Natural killer cell treated with Interleukin-12 subunit alpha and Interleukin-12 subunit beta and Interleukin-15 and Interleukin-18, amount 100 ng/mL, for 72 hours (primary cell): ENCODE measurements around the gene CMIP. TPM values are rescaled to one million over a fixed set of nuclear protein-coding genes. Genes with fewer than 3 reads are reported as not detected.

ENCODE experiments used
- ATAC-seq, 2 donors: fragments of 150-1000 bp; cut with Tn5 transposase in 1 of 2; sonication (Bioruptor Pico), chemical (Tn5 transposase) in 1 of 2; 2 replicates each; pipeline ENCODE4 v1.10.0; 2021
- DNase-seq: peaks from one replicate; pipeline ENCODE4 v3.0.0; 2022; ENCODE audit warnings: low spot score
- H3K27ac Mint-ChIP-seq, 2 donors: 1 replicate in 1 of 2; 2 replicates in 1 of 2; pipeline ENCODE4 v1.8.0; 2022; ENCODE audit warnings: mixed read lengths in 2 of 2, mild to moderate bottlenecking in 1 of 2, moderate library complexity in 1 of 2
- H3K27me3 Mint-ChIP-seq, 2 donors: 1 replicate in 1 of 2; 2 replicates in 1 of 2; pipeline ENCODE4 v1.8.0; 2022; ENCODE audit warnings: mixed read lengths in 2 of 2
- H3K36me3 Mint-ChIP-seq: one replicate; pipeline ENCODE4 v1.8.0; 2022; ENCODE audit warnings: mixed read lengths
- H3K4me1 Mint-ChIP-seq, 2 donors: 1 replicate in 1 of 2; 2 replicates in 1 of 2; pipeline ENCODE4 v1.8.0; 2022; ENCODE audit warnings: low read depth in 2 of 2, mixed read lengths in 2 of 2, mild to moderate bottlenecking in 1 of 2
- H3K4me3 Mint-ChIP-seq: one replicate; pipeline ENCODE4 v1.8.0; 2022; ENCODE audit warnings: mixed read lengths
- H3K9me3 Mint-ChIP-seq: 2 replicates; pipeline ENCODE4 v1.8.0; 2022; ENCODE audit warnings: mixed read lengths
- total RNA-seq, 2 donors: library from RNA; stranded (reverse); gene quantifications; one replicate each; pipeline ENCODE4 v1.2.3, GENCODE V29; 2022

Gene CMIP
- total RNA-seq, 2 donors from 2014 or later: 48.0 to 57.6 TPM

DNA sequence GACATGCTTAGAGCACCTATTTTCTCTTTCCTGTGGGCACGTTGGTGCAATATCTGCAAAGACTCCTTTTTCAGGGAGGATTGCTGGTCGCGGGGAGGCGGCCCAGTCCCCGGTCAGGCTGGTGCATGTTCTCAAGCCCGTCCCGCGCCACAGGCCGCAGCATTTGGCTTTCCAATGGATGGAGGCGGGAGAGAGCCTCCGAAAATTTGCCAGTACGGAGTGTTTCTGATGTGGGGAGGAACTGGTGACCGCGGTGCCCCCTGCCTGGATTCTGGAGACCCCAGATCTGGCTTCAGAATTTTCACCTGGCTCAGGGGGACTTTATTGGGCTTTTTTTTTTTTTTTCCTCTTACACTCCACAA lies 2.3 kb downstream of the CMIP start:
- H3K4me1 Mint-ChIP-seq: peaks cover 57 to 65% of the 10 kb centered on the region in 2 donors

DNA sequence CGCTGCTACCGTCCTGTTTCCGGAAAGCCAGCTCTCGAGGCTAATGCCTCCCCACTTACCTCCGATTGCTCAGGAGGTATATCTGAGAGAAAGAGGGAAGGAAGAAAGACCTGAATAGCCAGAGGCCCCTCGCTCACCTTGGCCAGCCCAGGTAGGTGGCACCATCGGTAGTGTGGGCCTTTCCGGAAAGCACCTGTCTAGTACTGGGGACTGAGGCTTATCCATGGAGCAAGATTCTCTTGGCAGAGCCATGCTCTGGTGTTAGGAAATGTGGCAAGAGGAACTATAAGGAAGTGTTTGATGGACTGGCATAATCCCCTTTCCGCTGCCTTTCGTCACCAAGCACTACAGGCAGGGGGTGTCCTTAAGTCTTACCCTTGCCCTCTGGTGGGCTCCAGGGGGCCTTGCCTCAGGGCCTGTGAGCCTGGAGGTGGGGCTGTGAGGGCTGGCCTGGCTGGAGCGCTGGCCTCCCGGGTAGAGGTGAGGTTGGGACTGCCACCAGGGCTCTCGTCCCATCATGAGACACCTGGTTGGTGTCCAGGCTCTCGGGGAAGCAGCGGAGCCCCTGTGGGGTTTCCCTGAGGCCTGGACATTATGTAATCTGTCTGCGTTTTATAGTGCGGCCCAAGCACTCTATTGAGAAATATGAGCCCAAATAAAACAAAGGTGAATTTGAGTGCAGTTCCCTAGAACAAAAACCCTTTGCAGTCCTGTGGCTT lies 2.9 kb downstream of the CMIP start:
- peak overlapping the region; percentile 100 for H3K4me3 Mint-ChIP-seq
- DNase-seq (no peak), ATAC-seq (no peak)
- H3K27me3 Mint-ChIP-seq: no peaks in the 10 kb centered on the region
- peaks cover 11% of the 10 kb centered on the region for H3K36me3 Mint-ChIP-seq
- H3K27ac Mint-ChIP-seq: peak overlapping the region; percentile 82 to 90
- H3K9me3 Mint-ChIP-seq: no peaks in the 10 kb centered on the region
- peaks cover 59 to 69% of the 10 kb centered on the region in 2 donors for H3K4me1 Mint-ChIP-seq

More for the DNA sequence above, 2.3 kb downstream of the CMIP start:
- no peak for ATAC-seq
- DNase-seq: no peak
- H3K27me3 Mint-ChIP-seq: no peaks in the 10 kb centered on the region
- peak overlapping the region; percentile 100 for H3K4me3 Mint-ChIP-seq
- H3K36me3 Mint-ChIP-seq: peaks cover 11% of the 10 kb centered on the region
- H3K27ac Mint-ChIP-seq: peak overlapping the region; percentile 82 to 90
- H3K9me3 Mint-ChIP-seq: no peaks in the 10 kb centered on the region

DNA sequence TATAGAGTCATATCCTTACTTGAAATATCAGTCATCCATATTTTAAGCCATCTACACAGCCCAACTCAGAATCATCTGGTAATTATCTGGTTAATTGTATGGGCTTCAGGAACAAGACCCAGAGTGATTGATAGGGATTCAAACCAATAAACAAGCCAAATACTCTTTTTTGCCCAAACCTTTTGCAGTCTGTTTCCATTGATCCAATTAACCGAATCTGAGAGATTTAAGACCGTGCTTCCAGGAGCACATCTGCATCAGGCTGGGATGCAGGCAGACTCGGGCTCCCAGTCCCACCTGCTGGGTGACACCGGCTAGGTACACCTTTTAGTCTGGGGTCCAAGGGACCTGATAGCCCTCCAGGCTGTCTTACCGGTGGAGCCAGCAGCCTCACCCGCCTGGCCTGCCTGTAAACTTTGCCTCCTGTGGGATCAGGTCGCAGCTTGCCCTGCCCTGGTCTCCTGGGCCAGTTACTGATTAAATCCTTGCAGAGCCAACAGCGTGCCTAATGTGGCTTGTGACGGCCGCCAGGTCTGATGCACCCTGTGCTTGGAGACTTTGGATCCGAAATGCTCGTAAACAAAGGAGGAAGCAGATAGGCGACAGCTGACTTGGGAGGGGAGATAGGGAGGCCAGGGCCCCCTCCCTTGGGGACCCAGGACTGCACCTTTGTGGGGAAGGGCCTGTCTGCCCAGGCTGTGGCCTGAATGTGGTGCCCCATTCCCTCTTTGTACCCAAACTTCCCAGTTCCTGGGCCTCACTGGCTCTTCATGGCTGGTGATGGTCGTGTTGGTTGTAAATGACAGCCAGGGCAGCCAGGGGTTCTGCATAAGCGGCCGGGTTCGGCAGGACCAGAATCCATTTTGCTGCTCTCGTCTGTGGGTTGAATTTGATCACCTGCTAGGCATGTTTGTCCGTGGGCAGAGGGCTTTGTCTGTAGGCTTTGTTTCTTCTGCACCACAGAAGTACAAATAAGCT lies 3.8 kb downstream of the CMIP start:
- Mint-ChIP-seq H3K4me1 (peaks cover 55 to 60% of the 10 kb centered on the region in 2 donors), H3K4me3 (no peak overlapping the region), H3K36me3 (peaks cover 11% of the 10 kb centered on the region), H3K27ac (peak overlapping the region in 1 of 2 donors; percentile 53), H3K27me3 (no peaks in the 10 kb centered on the region), H3K9me3 (no peaks in the 10 kb centered on the region)
- ATAC-seq: no peak
- DNase-seq: no peak

DNA sequence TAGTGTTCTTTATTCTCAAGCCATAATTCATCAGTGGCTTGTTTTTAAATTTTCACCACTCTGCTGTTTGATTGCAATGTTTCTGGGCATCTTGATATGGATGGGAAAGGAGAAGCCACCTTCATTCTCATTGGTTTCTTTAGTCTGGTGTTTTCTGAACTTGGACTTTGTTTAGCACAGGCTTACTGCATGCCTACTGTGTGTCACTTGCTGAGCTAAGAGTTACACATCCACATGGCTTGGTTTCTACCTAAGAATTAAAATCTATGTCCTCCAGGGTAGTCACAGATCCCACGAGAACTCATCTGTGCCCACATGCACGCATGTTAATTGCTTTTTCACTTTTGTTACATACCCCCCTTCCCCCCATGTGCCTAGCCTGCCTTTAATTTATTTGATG lies 4.6 kb downstream of the CMIP start:
- Mint-ChIP-seq H3K27me3 (no peaks in the 10 kb centered on the region), H3K4me3 (no peak overlapping the region), H3K4me1 (peaks cover 56 to 57% of the 10 kb centered on the region in 2 donors), H3K27ac (no peak overlapping the region), H3K36me3 (peaks cover 11% of the 10 kb centered on the region), H3K9me3 (no peaks in the 10 kb centered on the region)
- DNase-seq (no peak), ATAC-seq (no peak)

DNA sequence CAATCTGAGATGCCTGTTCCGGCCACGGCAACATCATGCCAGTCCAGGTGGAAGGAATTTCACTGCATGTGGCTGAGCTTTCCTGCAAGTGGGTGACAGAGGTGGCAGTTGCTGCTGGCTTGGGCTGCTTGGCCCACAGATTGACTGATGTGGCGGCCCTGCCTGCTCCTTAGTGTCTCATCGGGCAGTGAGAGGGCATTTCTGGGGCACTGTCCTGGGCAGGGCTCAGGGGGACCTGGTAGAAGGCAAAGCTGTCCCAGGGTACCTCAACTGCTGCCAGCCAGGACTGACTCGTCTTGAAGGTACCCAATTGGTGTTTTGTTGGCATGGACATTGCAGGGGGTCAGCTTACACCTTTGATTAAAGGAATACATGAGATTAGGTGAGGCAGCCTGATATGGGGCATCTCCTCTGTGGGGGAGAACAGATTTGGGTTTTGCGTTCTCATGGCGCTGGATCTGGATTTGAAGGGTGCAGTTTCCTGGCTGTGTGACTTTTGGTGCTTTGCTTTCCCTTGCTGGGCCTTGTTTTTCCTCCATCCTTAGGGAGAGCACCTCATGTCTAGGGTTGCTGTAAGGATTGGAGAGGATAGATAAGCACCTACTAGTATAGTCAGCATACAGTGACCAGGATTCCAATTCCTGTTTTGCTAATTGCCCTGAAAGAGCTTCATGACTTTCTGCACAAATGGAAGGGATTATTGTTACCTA lies 5.4 kb downstream of the CMIP start:
- no peak for ATAC-seq
- Mint-ChIP-seq H3K9me3 (no peaks in the 10 kb centered on the region), H3K36me3 (peaks cover 11% of the 10 kb centered on the region), H3K4me3 (no peak overlapping the region), H3K4me1 (peaks cover 61 to 62% of the 10 kb centered on the region in 2 donors), H3K27me3 (no peaks in the 10 kb centered on the region), H3K27ac (no peak overlapping the region)
- no peak for DNase-seq

DNA sequence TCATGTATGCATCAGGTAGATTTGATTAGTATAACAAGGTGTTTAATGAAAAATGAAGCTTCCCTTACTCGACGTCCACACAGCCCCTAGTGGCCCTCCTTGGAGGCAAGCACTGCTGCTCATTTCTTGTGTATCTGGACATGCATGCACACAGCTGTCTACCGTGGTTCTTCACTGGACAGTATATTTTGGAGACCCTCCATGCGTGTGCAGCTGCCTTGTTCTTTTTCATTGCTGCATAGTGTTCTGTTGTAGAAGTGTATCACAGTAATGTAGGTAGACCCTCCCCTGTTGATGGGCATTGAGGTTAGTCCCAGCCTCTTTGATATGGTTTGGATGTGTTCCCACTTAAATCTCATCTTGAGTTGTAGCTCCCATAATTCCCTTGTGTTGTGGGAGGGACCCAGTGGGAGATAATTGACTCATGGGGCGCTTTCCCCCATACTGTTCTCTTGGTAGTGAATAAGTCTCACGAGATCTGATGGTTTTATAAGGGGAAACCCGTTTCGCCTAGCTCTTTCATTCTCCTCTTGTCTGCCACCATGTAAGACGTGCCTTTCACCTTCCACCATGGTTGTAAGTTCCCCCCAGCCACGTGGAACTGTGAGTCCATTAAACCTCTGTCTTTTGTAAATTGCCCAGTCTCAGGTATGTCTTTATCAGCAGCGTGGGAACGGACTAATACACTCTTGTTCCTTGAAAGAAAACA lies 6.3 kb downstream of the CMIP start:
- Mint-ChIP-seq H3K9me3 (no peaks in the 10 kb centered on the region), H3K4me1 (peaks cover 60 to 63% of the 10 kb centered on the region in 2 donors), H3K27me3 (no peaks in the 10 kb centered on the region), H3K36me3 (peaks cover 10% of the 10 kb centered on the region), H3K4me3 (peak overlapping the region; percentile 1), H3K27ac (peak overlapping the region; percentile 73 to 92)
- DNase-seq: no peak
- ATAC-seq: no peak

DNA sequence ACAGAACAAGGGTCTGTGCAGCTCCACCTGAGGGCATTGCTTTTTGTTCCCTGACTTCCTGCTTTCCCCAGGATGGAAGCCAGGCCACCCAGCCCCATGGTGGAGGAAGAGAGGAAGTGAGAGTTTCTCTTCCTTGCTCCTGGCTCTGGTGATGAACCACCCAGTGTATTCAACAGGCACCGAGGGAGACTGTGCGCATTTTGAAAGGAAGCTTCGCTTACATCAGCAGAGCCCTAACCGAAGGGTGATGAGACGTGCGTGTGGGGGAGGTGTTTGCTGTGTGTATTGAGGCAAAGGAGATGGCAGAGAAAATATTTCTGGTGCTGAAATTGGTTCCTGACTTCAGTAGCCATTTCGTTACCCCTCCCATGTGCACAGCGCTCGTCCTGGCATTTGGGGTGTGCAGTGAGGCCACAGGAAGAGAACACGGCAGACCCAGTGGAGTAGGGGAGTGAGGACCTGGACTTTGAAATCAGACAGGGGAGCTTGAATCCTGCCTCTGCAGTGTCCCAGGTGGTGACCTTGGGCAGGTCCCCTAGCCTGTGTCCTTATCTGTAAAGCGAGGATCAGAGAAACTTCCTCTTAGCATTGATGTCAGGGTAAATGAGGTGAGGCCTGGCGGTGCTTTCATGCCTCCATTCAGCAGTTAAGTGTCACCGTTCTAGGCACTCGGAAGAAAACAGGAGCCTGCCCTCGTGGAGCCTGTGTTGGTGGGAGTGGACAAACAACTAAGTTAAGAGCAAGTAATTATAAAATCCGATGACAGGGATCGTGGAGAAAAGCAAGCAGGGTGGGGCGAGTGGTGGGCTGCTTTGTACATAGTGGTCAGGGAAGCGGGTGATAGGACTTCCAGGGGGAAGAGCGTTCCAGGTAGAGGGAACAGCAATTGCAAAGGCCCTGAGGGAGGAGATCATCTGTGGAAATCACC lies 7.4 kb downstream of the CMIP start:
- DNase-seq: no peak
- Mint-ChIP-seq H3K36me3 (peaks cover 6% of the 10 kb centered on the region), H3K27me3 (no peaks in the 10 kb centered on the region), H3K27ac (peak overlapping the region; percentile 73 to 92), H3K4me1 (peaks cover 49 to 57% of the 10 kb centered on the region in 2 donors), H3K4me3 (peak overlapping the region; percentile 40), H3K9me3 (no peaks in the 10 kb centered on the region)
- peak; percentile 44 to 58 for ATAC-seq

DNA sequence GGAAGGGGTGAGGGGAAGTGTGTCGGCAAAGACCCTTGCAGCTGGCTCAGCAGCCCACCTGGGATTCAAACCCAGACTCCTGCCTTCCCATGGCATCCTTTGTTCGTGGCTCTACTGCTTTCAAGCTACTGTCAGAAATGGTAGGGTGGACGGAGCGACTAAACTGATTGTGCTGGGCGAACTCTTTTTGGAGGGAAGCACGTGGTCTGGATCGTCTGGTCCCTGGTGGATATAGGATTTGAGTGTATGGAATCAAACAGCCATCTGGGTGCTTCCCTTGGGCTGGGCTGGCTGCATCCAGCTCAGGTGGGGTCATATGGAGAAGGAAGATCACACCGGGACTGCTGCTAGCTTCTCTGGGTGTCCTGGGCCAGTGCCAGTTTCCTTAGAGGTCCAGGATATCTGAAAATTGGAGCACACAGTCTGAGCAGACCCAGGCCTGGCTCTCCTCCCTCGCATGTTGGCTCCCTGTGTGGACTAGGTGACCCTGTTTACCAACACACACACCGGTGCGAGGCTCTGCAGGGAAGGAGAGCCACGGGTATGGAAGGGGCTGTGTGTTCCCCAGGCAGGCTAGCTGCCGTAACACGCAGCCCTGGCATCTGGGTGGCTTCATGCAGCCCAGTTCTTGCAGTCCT lies 8.6 kb downstream of the CMIP start:
- Mint-ChIP-seq H3K4me3 (no peak overlapping the region), H3K27ac (peak overlapping the region; percentile 73 to 92), H3K4me1 (peaks cover 41 to 58% of the 10 kb centered on the region in 2 donors), H3K9me3 (no peaks in the 10 kb centered on the region), H3K27me3 (no peaks in the 10 kb centered on the region), H3K36me3 (peaks cover 6% of the 10 kb centered on the region)
- DNase-seq: no peak
- no peak for ATAC-seq

DNA sequence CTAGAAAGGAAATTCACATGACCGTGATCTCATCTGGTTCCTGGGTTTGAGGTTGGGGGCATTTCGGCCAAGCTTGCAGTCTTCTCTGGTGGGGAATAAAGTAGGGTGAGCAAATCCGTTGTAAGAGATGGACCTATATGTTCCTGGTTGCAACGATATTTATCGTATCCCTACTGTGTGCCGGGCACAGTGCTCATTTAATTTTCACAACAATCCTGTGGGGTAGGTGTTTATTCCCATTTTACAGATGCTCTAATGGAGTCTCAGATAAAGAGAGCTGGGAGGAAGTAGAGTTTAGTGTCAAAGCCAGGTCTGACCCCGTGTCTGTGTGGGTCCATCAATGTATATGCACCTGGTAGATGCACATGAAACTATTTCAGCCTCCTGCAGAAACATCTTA lies 9.4 kb downstream of the CMIP start:
- H3K4me3 Mint-ChIP-seq: no peak overlapping the region

DNA sequence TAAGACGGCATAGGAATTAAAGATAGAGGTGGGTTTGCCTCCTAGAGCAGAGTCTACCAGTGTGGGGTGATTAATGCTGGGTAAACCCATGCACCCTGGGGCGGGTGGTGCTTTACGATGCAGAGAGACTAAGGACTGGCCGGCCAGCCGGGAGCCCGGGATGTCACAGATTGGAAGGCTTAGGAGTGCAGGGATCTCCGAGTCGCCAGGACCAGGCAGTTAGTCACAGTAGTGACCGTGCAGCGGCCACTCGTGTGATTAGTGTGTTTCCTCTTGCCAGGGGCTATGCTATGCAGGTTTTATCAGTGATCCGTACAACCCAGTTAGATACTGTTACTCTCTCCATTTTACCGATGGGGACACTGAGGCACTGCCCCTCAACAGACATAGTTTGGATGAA lies 10.4 kb downstream of the CMIP start:
- no peak for ATAC-seq
- H3K4me1 Mint-ChIP-seq: peaks cover 37 to 61% of the 10 kb centered on the region in 2 donors
- H3K27me3 Mint-ChIP-seq: no peaks in the 10 kb centered on the region
- no peak for DNase-seq
- no peak overlapping the region for H3K27ac Mint-ChIP-seq
- H3K36me3 Mint-ChIP-seq: peaks cover 6% of the 10 kb centered on the region
- no peak overlapping the region for H3K4me3 Mint-ChIP-seq
- H3K9me3 Mint-ChIP-seq: no peaks in the 10 kb centered on the region

More for the DNA sequence above, 9.4 kb downstream of the CMIP start:
- Mint-ChIP-seq H3K36me3 (peaks cover 6% of the 10 kb centered on the region), H3K27me3 (no peaks in the 10 kb centered on the region), H3K4me1 (peaks cover 44 to 64% of the 10 kb centered on the region in 2 donors), H3K27ac (no peak overlapping the region), H3K9me3 (no peaks in the 10 kb centered on the region)
- DNase-seq (no peak), ATAC-seq (no peak)

DNA sequence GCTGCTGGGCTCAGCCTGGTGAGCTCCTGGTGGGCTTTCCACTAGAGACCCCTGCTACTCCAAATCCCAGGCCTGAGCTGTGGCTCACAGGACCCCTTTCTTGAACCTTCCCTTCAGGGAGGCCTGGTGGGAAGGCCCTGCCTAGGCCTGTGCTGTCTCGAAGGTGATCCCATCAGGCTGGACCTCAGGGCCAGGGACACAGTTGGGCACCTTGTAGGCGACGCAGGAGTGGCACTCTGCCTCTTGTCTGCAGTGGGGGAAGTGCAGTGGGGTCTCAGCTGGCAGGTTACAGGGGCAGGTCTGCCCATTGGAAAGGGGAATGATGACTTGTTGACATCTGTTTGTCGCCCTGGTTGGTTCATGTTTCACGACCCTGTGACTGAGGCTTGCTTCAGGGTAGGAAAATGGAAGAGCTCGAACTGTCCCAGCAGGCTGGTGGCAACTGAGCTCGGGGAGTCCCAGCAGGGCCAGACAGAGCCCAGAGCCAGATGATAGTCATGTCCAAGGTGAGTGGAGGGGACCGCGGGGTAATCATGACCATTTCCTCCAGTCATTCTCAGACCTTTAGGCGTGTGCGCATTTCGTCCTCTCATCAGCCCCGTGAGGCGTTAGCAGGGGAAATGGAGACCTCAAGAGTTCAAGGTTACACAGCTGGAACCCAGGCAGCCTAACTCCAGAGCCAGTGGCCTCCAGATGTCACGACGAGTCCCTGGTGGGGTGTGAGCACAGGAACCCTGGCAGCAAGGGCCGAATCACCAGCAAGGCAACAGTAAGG lies 11.3 kb downstream of the CMIP start:
- H3K9me3 Mint-ChIP-seq: no peaks in the 10 kb centered on the region
- peak overlapping the region in 1 of 2 donors; percentile 39 for H3K27ac Mint-ChIP-seq
- no peaks in the 10 kb centered on the region for H3K27me3 Mint-ChIP-seq
- ATAC-seq (no peak), DNase-seq (no peak)
- H3K36me3 Mint-ChIP-seq: peaks cover 5% of the 10 kb centered on the region
- H3K4me1 Mint-ChIP-seq: peaks cover 37 to 59% of the 10 kb centered on the region in 2 donors
- no peak overlapping the region for H3K4me3 Mint-ChIP-seq
